HL-60 (cell line): ENCODE results near the gene SLC15A5.

Source experiments
- DNase-seq, 2 experiments: peaks; one replicate each; pipeline ENCODE4 v3.0.0-alpha.2; 2010 to 2020; ENCODE audit warnings: low read depth in 1 of 2, low spot score in 1 of 2
- H3K27ac ChIP-seq: fragments of 250-450 bp; sonication (Bioruptor Pico); replicated peaks from 2 replicates; pipeline ENCODE4 v1.5.1; 2020; ENCODE audit warnings: mild to moderate bottlenecking, moderate library complexity
- H3K27me3 ChIP-seq: fragments of 250-450 bp; sonication (Bioruptor Pico); 2 replicates; pipeline ENCODE4 v1.5.1; 2021; ENCODE audit warnings: mild to moderate bottlenecking, moderate library complexity; ENCODE audit not compliant: insufficient read depth, poor library complexity, severe bottlenecking
- H3K4me3 ChIP-seq: replicated peaks from 2 replicates; pipeline ENCODE4 v1.5.1; 2011; ENCODE audit warnings: mild to moderate bottlenecking, control low read depth, low read length; ENCODE audit not compliant: insufficient read depth
- CTCF ChIP-seq: IDR thresholded peaks from one replicate; pipeline ENCODE4 v1.5.1; 2011; ENCODE audit warnings: low read length, control low read depth, inconsistent platforms; ENCODE audit not compliant: insufficient read depth
- GABPA ChIP-seq: IDR thresholded peaks from 2 replicates; pipeline ENCODE4 v1.6.1; 2012; ENCODE audit warnings: low read depth
- POLR2AphosphoS5 ChIP-seq: IDR thresholded peaks from 2 replicates; pipeline ENCODE4 v1.6.1; 2012; ENCODE audit warnings: low read depth
- SPI1 ChIP-seq: IDR thresholded peaks from 2 replicates; pipeline ENCODE4 v1.6.1; 2012; ENCODE audit warnings: low read depth, mild to moderate bottlenecking, borderline replicate concordance
- TF ChIP-seq, protein P1 (sequence below): IDR thresholded peaks from 2 replicates; pipeline ENCODE4 v1.6.1; 2012; ENCODE audit warnings: low read depth; ENCODE audit not compliant: insufficient replicate concordance

The SLC15A5 gene

GRCh38 chr12:16189849-16190248 is 87.6 kb downstream of the SLC15A5 start:
- Histone ChIP-seq H3K27ac (no peak overlapping the region), H3K27me3 (no peaks in the 10 kb centered on the region), H3K4me3 (no peak overlapping the region)
- no peak for TF ChIP-seq GABPA
- TF ChIP-seq, protein P1, sequence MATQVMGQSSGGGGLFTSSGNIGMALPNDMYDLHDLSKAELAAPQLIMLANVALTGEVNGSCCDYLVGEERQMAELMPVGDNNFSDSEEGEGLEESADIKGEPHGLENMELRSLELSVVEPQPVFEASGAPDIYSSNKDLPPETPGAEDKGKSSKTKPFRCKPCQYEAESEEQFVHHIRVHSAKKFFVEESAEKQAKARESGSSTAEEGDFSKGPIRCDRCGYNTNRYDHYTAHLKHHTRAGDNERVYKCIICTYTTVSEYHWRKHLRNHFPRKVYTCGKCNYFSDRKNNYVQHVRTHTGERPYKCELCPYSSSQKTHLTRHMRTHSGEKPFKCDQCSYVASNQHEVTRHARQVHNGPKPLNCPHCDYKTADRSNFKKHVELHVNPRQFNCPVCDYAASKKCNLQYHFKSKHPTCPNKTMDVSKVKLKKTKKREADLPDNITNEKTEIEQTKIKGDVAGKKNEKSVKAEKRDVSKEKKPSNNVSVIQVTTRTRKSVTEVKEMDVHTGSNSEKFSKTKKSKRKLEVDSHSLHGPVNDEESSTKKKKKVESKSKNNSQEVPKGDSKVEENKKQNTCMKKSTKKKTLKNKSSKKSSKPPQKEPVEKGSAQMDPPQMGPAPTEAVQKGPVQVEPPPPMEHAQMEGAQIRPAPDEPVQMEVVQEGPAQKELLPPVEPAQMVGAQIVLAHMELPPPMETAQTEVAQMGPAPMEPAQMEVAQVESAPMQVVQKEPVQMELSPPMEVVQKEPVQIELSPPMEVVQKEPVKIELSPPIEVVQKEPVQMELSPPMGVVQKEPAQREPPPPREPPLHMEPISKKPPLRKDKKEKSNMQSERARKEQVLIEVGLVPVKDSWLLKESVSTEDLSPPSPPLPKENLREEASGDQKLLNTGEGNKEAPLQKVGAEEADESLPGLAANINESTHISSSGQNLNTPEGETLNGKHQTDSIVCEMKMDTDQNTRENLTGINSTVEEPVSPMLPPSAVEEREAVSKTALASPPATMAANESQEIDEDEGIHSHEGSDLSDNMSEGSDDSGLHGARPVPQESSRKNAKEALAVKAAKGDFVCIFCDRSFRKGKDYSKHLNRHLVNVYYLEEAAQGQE: no peak
- no peak for TF ChIP-seq SPI1
- peak; percentile 7 for TF ChIP-seq CTCF
- TF ChIP-seq POLR2AphosphoS5: no peak
- DNase-seq: peak in 1 of 2 experiments; percentile 12

DNA sequence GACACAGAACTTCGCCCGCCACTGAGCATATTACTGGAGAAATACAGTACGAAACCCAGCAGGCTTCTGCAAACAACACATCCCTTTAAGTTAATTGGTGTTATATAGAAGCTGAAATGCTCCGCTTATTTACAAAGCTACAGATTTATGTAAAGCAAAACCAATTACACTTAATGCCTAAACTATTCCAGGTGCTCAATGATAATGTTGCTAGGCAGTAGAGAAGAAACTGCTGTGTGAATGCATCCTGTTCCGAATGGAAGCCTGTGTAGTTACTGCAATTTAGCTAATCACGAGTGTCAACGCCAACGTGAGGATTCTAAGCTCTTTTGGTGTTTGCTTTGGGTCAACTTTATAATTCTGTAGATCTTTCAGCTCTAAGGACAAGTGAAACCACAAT is 89.8 kb downstream of the SLC15A5 start:
- TF ChIP-seq, protein P1: no peak
- TF ChIP-seq POLR2AphosphoS5 (no peak), GABPA (no peak), CTCF (no peak)
- no peak for DNase-seq
- H3K27ac ChIP-seq: no peak overlapping the region

DNA sequence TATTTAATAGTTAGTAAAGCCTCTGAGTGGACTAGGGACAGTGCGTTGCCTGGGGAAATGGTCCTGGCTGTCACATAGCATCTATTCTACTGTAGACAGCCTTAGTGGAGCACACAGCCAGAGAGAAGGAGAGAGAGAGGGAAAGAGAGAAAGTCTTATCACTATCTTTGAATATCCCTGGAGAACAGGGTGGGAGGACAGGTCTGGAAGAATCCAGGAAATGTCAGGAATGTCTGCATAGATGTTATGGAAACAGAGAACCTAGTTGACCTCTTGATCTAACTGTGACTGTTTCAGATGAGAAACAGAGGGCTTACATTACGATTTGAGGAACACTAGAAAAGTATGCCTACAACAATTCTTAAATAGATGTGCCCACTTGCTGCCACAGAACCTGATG is 92.8 kb downstream of the SLC15A5 start:
- Histone ChIP-seq H3K27ac (no peak overlapping the region), H3K27me3 (no peaks in the 10 kb centered on the region), H3K4me3 (no peak overlapping the region)
- no peak for DNase-seq
- no peak for TF ChIP-seq GABPA
- TF ChIP-seq CTCF: no peak
- TF ChIP-seq SPI1: no peak
- TF ChIP-seq, protein P1: no peak
- TF ChIP-seq POLR2AphosphoS5: no peak

More for the DNA sequence above, 89.8 kb downstream of the SLC15A5 start:
- Histone ChIP-seq H3K4me3 (no peak overlapping the region), H3K27me3 (no peaks in the 10 kb centered on the region)
